Esophagus squamous epithelium (tissue), 5 donors: Measurements from ENCODE around the gene SGMS1. TPM values are rescaled to one million over a fixed set of nuclear protein-coding genes. Genes with fewer than 3 reads are reported as not detected.
A peak's percentile ranks its signal among the peaks of the same experiment; 100 is the strongest.

Experiments
- DNase-seq: peaks from one replicate; lab custom pipeline; 2025; lab: John Stamatoyannopoulos, UW
- H3K27ac ChIP-seq, 4 donors: fragments of 200-600 bp; sonication (generic); one replicate each; pipeline ENCODE4 v1.5.1; 2016 to 2019; ENCODE audit warnings: mild to moderate bottlenecking in 1 of 4
- H3K27me3 ChIP-seq, 4 donors: fragments of 200-600 bp; sonication (generic); 1 replicate in 3 of 4; 2 replicates in 1 of 4; pipeline versions ENCODE4 v1.5.1 to v1.6.0; 2017 to 2021; ENCODE audit warnings: antibody characterized with exemption in 1 of 4
- H3K36me3 ChIP-seq, 3 donors: fragments of 200-600 bp; sonication (generic); one replicate each; pipeline ENCODE4 v1.5.1; 2016 to 2019
- H3K4me1 ChIP-seq, 3 donors: fragments of 200-600 bp; sonication (generic); one replicate each; pipeline ENCODE4 v1.5.1; 2017 to 2019
- H3K4me3 ChIP-seq, 4 donors: fragments of 200-600 bp; sonication (generic); 1 replicate in 3 of 4; 2 replicates in 1 of 4; pipeline ENCODE4 v1.5.1; 2016 to 2019; ENCODE audit warnings: mild to moderate bottlenecking in 2 of 4, moderate library complexity in 1 of 4
- H3K9me3 ChIP-seq, 3 donors: fragments of 200-600 bp; sonication (generic); one replicate each; pipeline ENCODE4 v1.5.1; 2016 to 2019
- POLR2A ChIP-seq, 4 donors: fragments of 450-650 bp; IDR thresholded peaks; one replicate each; pipeline ENCODE4 v1.6.1; 2017; ENCODE audit warnings: antibody characterized with exemption in 4 of 4, mild to moderate bottlenecking in 4 of 4, moderate library complexity in 3 of 4
- WGBS, 2 donors: methylation state at CpG; one replicate each; pipeline ENCODE4 v1.1.5; 2018; 5-methylcytosine and 5-hydroxymethylcytosine counted together
- intact Hi-C: fragments of 100-400 bp; cut with DNase I; formaldehyde crosslinking; loops from one replicate; pipeline ENCODE4 v1.15.0; 2022
- total RNA-seq, 4 donors: library from RNA; depleted of rRNA; stranded (reverse); fragments of >200 nt; gene quantifications; one replicate each; pipeline ENCODE4 v1.1.0, GENCODE V29; 2016
- TF ChIP-seq, protein P1 (sequence below), 6 experiments: fragments of 450-650 bp in 4 of 6; fragments of 200-600 bp in 2 of 6; sonication (generic) in 2 of 6; IDR thresholded peaks; one replicate each; pipeline ENCODE4 v1.5.1; 2016 to 2019; ENCODE audit warnings: antibody characterized with exemption in 6 of 6, mild to moderate bottlenecking in 4 of 6, moderate library complexity in 4 of 6
- donor health status: DM: yes; HTN: yes; CAD: no.

The SGMS1 gene
- total RNA-seq, 4 donors from 2014 or later: 39.4 to 64.1 (median 54.9) TPM

DNA sequence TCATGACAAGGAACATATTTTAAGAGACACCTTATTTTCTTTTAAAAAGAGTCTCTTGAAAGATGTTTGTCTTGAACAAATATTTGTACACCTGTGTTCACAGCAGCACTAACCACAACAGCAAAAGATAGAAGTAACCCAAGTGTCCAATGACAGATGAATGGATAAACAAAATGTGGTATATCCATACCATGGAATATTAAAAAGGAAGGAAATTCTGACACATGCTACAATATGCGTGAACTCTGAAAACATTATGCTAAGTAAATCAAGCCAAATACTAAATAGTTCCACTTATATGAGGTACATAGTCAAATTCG, 17.8 kb downstream of the SGMS1 start:
- 74 to 78% methylated on average over 2 of the region's 2 CpGs for WGBS, 2 donors

DNA sequence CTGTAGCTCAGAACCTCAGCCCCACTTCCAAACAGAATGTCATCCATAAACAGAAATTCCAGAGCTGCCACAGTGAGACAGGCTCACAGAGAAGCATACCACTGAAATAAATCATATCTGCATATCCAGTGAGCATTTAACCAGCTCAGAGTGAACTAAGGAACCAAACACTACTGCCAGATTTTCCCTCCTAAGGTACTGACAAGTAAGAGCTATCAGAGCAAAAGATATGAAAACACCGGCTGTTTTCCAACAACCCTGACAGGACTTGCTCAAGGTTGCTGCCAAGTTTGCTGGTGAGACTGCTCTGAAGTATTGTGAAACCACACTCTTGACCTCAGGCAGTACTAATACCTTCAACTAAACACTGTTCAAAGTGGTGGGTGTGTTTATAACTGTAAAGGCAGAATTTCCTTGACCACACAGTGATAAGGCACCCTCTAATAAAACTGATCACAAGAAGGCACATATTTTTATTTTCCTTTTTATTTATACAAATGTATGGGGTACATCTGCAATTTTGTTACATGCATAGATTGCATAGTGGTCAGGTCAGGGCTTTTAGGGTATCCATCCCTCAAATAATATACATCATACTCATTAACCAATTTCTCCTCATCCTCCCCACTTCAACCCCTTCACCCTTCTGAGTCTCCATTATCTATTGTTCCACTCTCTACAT, 18.3 kb downstream of the SGMS1 start:
- Histone ChIP-seq H3K36me3 (no peaks in the 10 kb centered on the region), H3K9me3 (no peaks in the 10 kb centered on the region), H3K27ac (peak overlapping the region; percentile 33 to 77 (median 66)), H3K4me3 (peak overlapping the region in 1 of 4 donors; percentile 25), H3K27me3 (no peaks in the 10 kb centered on the region), H3K4me1 (peaks cover 17 to 81% (median 59%) of the 10 kb centered on the region in 3 donors)
- no peak for DNase-seq
- WGBS, 2 donors: 0% methylated on average over 1 of the region's 1 CpG
- TF ChIP-seq, protein P1, sequence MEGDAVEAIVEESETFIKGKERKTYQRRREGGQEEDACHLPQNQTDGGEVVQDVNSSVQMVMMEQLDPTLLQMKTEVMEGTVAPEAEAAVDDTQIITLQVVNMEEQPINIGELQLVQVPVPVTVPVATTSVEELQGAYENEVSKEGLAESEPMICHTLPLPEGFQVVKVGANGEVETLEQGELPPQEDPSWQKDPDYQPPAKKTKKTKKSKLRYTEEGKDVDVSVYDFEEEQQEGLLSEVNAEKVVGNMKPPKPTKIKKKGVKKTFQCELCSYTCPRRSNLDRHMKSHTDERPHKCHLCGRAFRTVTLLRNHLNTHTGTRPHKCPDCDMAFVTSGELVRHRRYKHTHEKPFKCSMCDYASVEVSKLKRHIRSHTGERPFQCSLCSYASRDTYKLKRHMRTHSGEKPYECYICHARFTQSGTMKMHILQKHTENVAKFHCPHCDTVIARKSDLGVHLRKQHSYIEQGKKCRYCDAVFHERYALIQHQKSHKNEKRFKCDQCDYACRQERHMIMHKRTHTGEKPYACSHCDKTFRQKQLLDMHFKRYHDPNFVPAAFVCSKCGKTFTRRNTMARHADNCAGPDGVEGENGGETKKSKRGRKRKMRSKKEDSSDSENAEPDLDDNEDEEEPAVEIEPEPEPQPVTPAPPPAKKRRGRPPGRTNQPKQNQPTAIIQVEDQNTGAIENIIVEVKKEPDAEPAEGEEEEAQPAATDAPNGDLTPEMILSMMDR (IDR thresholded peaks at IDR 0.05): no peak
- no peak for TF ChIP-seq POLR2A (IDR thresholded peaks at IDR 0.05)
- intact Hi-C loops: no loop called here

More for the DNA sequence above, 17.8 kb downstream of the SGMS1 start:
- no peak overlapping the region for H3K4me3 ChIP-seq
- intact Hi-C loops: no loop called here
- no peaks in the 10 kb centered on the region for H3K27me3 ChIP-seq
- H3K27ac ChIP-seq: peak overlapping the region in 2 of 4 donors; percentile 64 to 77
- TF ChIP-seq, protein P1 (IDR thresholded peaks at IDR 0.05): no peak
- no peak for TF ChIP-seq POLR2A (IDR thresholded peaks at IDR 0.05)
- no peaks in the 10 kb centered on the region for H3K9me3 ChIP-seq
- DNase-seq: no peak
- no peaks in the 10 kb centered on the region for H3K36me3 ChIP-seq
- H3K4me1 ChIP-seq: peaks cover 17 to 76% (median 59%) of the 10 kb centered on the region in 3 donors

DNA sequence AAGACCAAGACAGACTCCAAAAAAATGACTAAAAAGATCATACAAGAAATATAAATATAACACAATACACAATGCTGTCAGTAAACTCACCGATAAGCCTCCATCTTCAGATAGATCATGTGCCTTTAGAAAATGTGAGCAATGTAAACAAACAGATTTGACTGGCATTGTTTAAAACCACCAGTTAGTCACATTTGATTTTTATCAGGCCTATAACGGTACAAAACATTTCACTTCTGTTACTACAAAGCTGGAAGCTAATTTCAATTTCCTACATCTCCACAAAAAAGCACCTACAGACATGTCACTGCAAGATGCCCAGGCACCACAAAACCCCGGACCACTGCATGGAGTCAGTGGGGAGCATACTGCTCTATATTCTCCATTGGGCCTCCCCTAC, 18.9 kb downstream of the SGMS1 start:
- no peak for DNase-seq
- peaks cover 17 to 87% (median 64%) of the 10 kb centered on the region in 3 donors for H3K4me1 ChIP-seq
- TF ChIP-seq, protein P1 (IDR thresholded peaks at IDR 0.05): no peak
- no peak for TF ChIP-seq POLR2A (IDR thresholded peaks at IDR 0.05)
- 7 to 11% methylated on average over 3 of the region's 3 CpGs for WGBS, 2 donors
- no peaks in the 10 kb centered on the region for H3K36me3 ChIP-seq
- H3K27ac ChIP-seq: peak overlapping the region; percentile 33 to 77 (median 66)
- H3K27me3 ChIP-seq: no peaks in the 10 kb centered on the region
- intact Hi-C loops: no loop called here
- H3K9me3 ChIP-seq: no peaks in the 10 kb centered on the region
- H3K4me3 ChIP-seq: peak overlapping the region in 1 of 4 donors; percentile 25

DNA sequence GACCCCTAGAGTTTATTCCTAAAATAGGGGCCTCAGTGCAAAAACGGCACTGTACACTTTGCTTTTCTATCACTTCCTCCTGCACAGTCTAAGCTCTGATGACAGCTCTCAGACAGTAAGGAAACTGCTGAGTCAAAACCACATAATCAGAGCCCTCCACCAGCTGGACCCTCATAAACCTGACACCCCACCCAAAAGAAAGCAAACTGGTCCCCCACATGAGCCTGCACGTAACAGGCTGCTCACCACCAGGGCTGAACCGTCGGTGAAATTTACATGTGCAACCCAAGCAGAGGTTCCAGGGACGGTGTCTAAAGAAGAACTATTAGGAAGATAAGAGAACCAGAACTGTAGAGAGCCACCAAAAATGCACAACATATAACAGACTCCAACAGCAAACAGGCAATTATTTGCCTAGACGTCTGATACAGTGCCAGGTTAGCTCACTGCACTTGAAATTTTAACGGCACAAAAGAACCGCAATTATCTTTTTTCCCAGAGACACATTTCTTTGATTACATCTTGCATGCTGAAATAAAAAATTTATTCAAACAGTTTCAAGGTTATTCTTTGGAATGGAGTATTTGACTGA, 19.6 kb downstream of the SGMS1 start:
- Histone ChIP-seq H3K4me3 (no peak overlapping the region), H3K27me3 (no peaks in the 10 kb centered on the region), H3K9me3 (no peaks in the 10 kb centered on the region), H3K4me1 (peaks cover 17 to 93% (median 64%) of the 10 kb centered on the region in 3 donors), H3K36me3 (no peaks in the 10 kb centered on the region), H3K27ac (peak overlapping the region in 3 of 4 donors; percentile 48 to 64 (median 59))
- WGBS, 2 donors: 12 to 22% methylated on average over 8 of the region's 8 CpGs
- intact Hi-C loops: no loop called here
- TF ChIP-seq, protein P1 (IDR thresholded peaks at IDR 0.05): no peak
- TF ChIP-seq POLR2A (IDR thresholded peaks at IDR 0.05): no peak
- no peak for DNase-seq

DNA sequence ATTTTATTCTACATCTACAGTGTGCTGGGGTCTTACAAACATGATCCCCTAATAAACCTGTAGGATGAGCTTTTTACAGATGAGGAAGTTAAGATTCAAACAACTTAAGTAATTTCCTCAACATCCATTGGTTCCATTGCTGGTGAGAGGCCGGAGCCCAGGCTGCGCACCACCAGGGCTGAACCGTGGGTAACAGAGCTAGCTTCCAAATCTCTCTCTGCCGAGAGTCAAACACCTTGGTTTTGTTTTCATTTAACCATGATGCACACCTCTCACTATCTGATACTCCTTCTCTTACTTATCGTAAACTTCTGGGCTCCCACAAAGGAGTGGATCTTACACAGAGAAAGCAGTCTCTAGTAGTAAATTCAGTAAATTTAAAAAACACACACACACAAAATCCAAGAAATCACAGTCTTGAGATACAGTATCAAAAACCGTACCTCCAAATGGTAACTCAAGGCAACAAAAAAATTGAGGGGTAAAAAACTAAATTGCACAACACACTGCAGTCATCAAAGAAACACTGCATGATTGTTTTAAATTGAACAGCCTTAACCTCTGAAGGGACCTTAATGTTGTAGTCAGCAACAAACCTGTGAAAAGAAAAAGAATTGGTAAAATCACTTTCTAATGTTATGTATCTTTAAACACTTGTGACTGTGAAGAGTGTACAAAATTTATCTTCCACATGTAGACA, 20.5 kb downstream of the SGMS1 start:
- Histone ChIP-seq H3K9me3 (no peaks in the 10 kb centered on the region), H3K4me1 (peaks cover 17 to 93% (median 63%) of the 10 kb centered on the region in 3 donors), H3K27me3 (no peaks in the 10 kb centered on the region), H3K36me3 (no peaks in the 10 kb centered on the region), H3K4me3 (no peak overlapping the region), H3K27ac (peak overlapping the region in 3 of 4 donors; percentile 0 to 59 (median 48))
- 55 to 72% methylated on average over 6 of the region's 6 CpGs for WGBS, 2 donors
- no peak for DNase-seq
- TF ChIP-seq, protein P1 (IDR thresholded peaks at IDR 0.05): no peak
- TF ChIP-seq POLR2A (IDR thresholded peaks at IDR 0.05): no peak
- intact Hi-C loops: no loop called here
